Heart left ventricle (tissue), 13 donors: Measurements from ENCODE around the gene C19orf38.

Experiments used
- POLR2A ChIP-seq, 2 donors: fragments of 450-650 bp; IDR thresholded peaks; one replicate each; pipeline ENCODE4 v1.6.1; 2017; ENCODE audit warnings: antibody characterized with exemption in 2 of 2, mild to moderate bottlenecking in 2 of 2, moderate library complexity in 2 of 2
- TF ChIP-seq, protein P1 (sequence below), 12 donors: fragments of 200-600 bp; sonication (generic) in 4 of 12; IDR thresholded peaks; one replicate each; pipeline versions ENCODE4 v1.5.0 to v1.8.0; 2018 to 2022; ENCODE audit warnings: antibody characterized with exemption in 12 of 12, mild to moderate bottlenecking in 5 of 12
- donor health status: ischemic (EF 13 %, LVEDD 7.1; RV severe dilation, severe dysfunction).
- donor health status: DM: no; HTN: yes; CAD: no.
- donor health status: DM: no; HTN: no; CAD: no.
- donor health status: ischemic (EF 25% LVEDD 6.9; RV normal size, moderate dysfunction).
- donor health status: ischemic (EF 25% LVEDD 5.7; RV mildly dilated, moderate dysfunction).
- donor health status: ischemic (EF 35%, LVEDD 5.7; RV mildly dilated, moderate dysfunction).
- donor health status: nonischemic (EF 11% LVEDD 7.7; RV severe dilation, severe dysfunction).
- donor health status: DM: yes; HTN: yes; CAD: no.
- donor health status: PGD.
- donor health status: ischemic (EF 29% LVEDD 5.4; RV normal size, mild dysfunction).
- donor health status: nonischemic (EF 23%, LVEDD 6.1; RV moderate dilation, normal function).

DNA sequence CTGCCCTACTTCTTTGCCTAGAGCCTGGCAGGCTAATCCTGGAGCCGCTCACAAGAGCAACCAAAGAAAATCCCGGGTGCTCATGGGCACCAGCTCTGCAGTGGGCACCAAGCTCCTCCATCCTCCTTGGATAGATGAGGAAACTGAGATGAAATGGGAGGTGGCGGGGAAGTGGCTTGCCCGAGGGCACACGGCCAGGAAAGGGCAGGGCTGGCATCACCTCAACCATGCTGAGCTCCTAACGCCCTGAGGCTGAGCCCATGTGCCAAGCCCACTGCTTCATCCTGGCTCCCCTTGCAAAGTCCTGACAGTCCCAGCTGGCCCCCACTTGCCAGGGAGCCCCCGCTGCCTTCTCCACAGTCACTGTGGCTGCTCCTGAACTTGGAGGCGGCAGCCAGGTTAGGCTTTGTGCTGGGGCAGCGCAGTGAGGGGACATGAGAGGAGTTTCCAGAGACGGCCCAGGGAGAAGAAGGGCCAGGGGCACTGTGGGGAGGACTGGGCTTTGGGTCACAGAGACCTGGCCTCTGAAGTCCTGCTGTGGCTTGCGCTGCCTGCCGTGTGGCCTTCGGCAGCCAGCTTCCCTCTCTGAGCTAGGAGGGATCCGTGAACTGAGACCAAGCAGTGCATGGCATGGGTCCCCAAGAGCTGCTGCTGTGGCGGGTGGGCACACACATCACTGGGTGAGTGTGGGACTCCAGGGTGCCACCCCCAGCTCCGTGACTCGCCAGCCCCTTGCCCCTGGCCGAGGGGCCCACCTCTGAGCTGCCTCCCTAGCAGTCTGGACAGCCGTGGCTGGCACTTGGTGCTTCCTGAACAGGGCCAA, 29.7 kb upstream of the C19orf38 start:
- no peak for TF ChIP-seq POLR2A (IDR thresholded peaks at IDR 0.05)
- TF ChIP-seq, protein P1, sequence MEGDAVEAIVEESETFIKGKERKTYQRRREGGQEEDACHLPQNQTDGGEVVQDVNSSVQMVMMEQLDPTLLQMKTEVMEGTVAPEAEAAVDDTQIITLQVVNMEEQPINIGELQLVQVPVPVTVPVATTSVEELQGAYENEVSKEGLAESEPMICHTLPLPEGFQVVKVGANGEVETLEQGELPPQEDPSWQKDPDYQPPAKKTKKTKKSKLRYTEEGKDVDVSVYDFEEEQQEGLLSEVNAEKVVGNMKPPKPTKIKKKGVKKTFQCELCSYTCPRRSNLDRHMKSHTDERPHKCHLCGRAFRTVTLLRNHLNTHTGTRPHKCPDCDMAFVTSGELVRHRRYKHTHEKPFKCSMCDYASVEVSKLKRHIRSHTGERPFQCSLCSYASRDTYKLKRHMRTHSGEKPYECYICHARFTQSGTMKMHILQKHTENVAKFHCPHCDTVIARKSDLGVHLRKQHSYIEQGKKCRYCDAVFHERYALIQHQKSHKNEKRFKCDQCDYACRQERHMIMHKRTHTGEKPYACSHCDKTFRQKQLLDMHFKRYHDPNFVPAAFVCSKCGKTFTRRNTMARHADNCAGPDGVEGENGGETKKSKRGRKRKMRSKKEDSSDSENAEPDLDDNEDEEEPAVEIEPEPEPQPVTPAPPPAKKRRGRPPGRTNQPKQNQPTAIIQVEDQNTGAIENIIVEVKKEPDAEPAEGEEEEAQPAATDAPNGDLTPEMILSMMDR (IDR thresholded peaks at IDR 0.05) = no peak
